K562 (cell line): ENCODE measurements around the gene B3GALT5. TPM values are rescaled to one million over a fixed set of nuclear protein-coding genes. Genes with fewer than 3 reads are reported as not detected.

Experiments
- CREBBP ChIP-seq: IDR thresholded peaks from one replicate; pipeline ENCODE4 v1.6.1; 2012; ENCODE audit warnings: low read depth, mild to moderate bottlenecking, control low read depth, inconsistent platforms, low read length
- ELF2 ChIP-seq: fragments of 250-450 bp; sonication (Bioruptor Pico); IDR thresholded peaks from 2 replicates; pipeline ENCODE4 v1.5.0; 2021; ENCODE audit warnings: mild to moderate bottlenecking
- MBD2 ChIP-seq: sonication (generic); IDR thresholded peaks from 2 replicates; pipeline ENCODE4 v1.6.1; 2016; ENCODE audit warnings: low read depth, borderline replicate concordance
- NFATC3 ChIP-seq: fragments of 450-650 bp; IDR thresholded peaks from 2 replicates; pipeline ENCODE4 v1.6.1; 2017; ENCODE audit warnings: mild to moderate bottlenecking
- POLR2H ChIP-seq: IDR thresholded peaks from 2 replicates; pipeline ENCODE4 v1.6.1; 2016; ENCODE audit warnings: missing genetic modification characterization, low read depth, mild to moderate bottlenecking, control low read depth, missing compliant biosample characterization, moderate library complexity
- RBM22 ChIP-seq: fragments of 200-400 bp; formaldehyde crosslinking; IDR thresholded peaks from 2 replicates; pipeline ENCODE4 v1.6.1; 2018; ENCODE audit warnings: low read length, low read depth; ENCODE audit not compliant: poor library complexity, severe bottlenecking
- SMAD2 ChIP-seq: fragments of 150-350 bp; IDR thresholded peaks from 2 replicates; pipeline ENCODE4 v1.6.1; 2014; ENCODE audit warnings: low read depth, mild to moderate bottlenecking, low read length
- THAP12 ChIP-seq: fragments of 250-450 bp; sonication (Bioruptor Pico); IDR thresholded peaks from 2 replicates; pipeline ENCODE4 v1.9.0; 2021; ENCODE audit warnings: mild to moderate bottlenecking, inconsistent platforms
- TRIM28 ChIP-seq: fragments of 450-650 bp; IDR thresholded peaks from 2 replicates; pipeline ENCODE4 v1.6.1; 2017
- ZBTB5 ChIP-seq: fragments of 450-650 bp; IDR thresholded peaks from 2 replicates; pipeline ENCODE4 v1.6.1; 2017; ENCODE audit warnings: antibody characterized with exemption
- ZNF175 ChIP-seq: fragments of 200-800 bp; sonication (Bioruptor generic); IDR thresholded peaks from 2 replicates; pipeline ENCODE4 v1.6.1; 2016; ENCODE audit warnings: low read depth, mild to moderate bottlenecking, missing genetic modification characterization, missing compliant biosample characterization
- polyA plus RNA-seq, 8 experiments: library from polyadenylated mRNA; depleted of rRNA in 4 of 8; stranded (reverse) in 5 of 8; unstranded in 3 of 8; fragments of >200 nt; fragmentation: Nextera tagmentation in 2 of 8; fragmentation: Illumina TruSeq in 1 of 8; extraction: Ambion mirVana in 2 of 8; extraction: Trizol in 1 of 8; gene quantifications; 2 replicates each; pipeline versions ENCODE4 v1.2.1 to v1.2.3, GENCODE V29; 2011 to 2014; ENCODE audit warnings: inconsistent platforms in 1 of 8, missing spikeins in 1 of 8
- total RNA-seq, 7 experiments: library from RNA; depleted of rRNA in 6 of 7; stranded (reverse); fragments of >200 nt in 6 of 7; fragmentation: Illumina TruSeq in 2 of 7; extraction: Trizol in 2 of 7; gene quantifications; 2 replicates each; pipeline versions ENCODE4 v1.2.1 to v1.2.3, GENCODE V29; 2011 to 2021; ENCODE audit warnings: low replicate concordance in 1 of 7
- TF ChIP-seq, protein P1 (sequence below): fragments of 450-650 bp; formaldehyde crosslinking; IDR thresholded peaks from 2 replicates; pipeline ENCODE4 v1.4.0; 2022; ENCODE audit warnings: mild to moderate bottlenecking, moderate library complexity

B3GALT5 gene
- total and polyA plus RNA-seq, 9 of the 15 experiments (the other 6 are each of a cell fraction or from before 2014, with no cell fraction given) = 0.02 TPM; not detected in 8

GRCh38 chr21:39612233-39613040, at the start of gene B3GALT5 (continued):
- TF ChIP-seq CREBBP = no peak
- no peak for TF ChIP-seq NFATC3
- TF ChIP-seq MBD2 = no peak
- TF ChIP-seq POLR2H (tag) = no peak
- no peak for TF ChIP-seq ELF2 (CRISPR knock-in tag)
- TF ChIP-seq THAP12 (CRISPR knock-in tag) = no peak
- TF ChIP-seq RBM22 = no peak
- TF ChIP-seq TRIM28 = no peak
- no peak for TF ChIP-seq ZNF175 (CRISPR knock-in tag)
- TF ChIP-seq, protein P1, sequence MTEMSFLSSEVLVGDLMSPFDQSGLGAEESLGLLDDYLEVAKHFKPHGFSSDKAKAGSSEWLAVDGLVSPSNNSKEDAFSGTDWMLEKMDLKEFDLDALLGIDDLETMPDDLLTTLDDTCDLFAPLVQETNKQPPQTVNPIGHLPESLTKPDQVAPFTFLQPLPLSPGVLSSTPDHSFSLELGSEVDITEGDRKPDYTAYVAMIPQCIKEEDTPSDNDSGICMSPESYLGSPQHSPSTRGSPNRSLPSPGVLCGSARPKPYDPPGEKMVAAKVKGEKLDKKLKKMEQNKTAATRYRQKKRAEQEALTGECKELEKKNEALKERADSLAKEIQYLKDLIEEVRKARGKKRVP (CRISPR knock-in tag) = no peak
- TF ChIP-seq SMAD2 = no peak
- no peak for TF ChIP-seq ZBTB5
